Keratinocyte (primary cell): ENCODE results near the gene GRIA1.

Experiments used
- CTCF ChIP-seq, 3 experiments: IDR thresholded peaks in 1 of 3; conservative IDR thresholded peaks in 1 of 3; optimal IDR thresholded peaks in 1 of 3; 2 replicates in 2 of 3; 3 replicates in 1 of 3; pipeline versions ENCODE3 to v1.5.1; 2011; ENCODE audit warnings: low read length in 3 of 3, mild to moderate bottlenecking in 3 of 3, moderate library complexity in 2 of 3, control low read depth in 1 of 3, inconsistent platforms in 1 of 3; ENCODE audit not compliant: insufficient read depth in 2 of 3; ENCODE audit errors: extremely low read depth in 1 of 3
- EZH2 ChIP-seq: IDR thresholded peaks from one replicate; pipeline ENCODE4 v1.6.1; 2012; ENCODE audit warnings: inconsistent platforms, mild to moderate bottlenecking, low read length, moderate library complexity

DNA sequence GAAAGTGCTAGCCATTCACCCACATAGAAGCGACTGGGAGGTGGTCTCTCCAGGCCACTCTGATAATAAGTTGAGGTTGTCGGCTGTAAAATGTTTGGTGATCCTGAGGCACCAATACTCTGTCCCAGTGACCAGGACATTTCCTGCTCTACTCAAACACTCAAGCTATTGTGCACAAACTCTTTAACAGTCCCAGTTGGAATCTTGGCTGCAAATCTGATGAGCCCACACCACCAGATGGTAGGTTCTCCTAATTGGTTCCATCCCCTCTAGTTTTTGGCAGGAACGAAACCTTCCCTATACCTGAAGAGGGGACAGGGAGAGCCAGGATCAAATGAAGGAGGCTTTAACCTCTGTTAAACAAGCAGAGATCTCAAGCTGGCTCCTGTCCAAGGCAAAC lies 14.3 kb downstream of the GRIA1 start:
- TF ChIP-seq CTCF (optimal IDR thresholded peaks at IDR 0.05 in 1 of 3, IDR thresholded peaks at IDR 0.05 in 1 of 3, conservative IDR thresholded peaks at IDR 0.05 in 1 of 3; ENCODE audit: extremely low read depth in 1 of 3, insufficient read depth in 2 of 3, low read length in 3 of 3), result no peak
- no peak for TF ChIP-seq EZH2
